IMR-90 (cell line): ENCODE measurements around the gene ADORA2A. TPM values are rescaled to one million over a fixed set of nuclear protein-coding genes. Genes with fewer than 3 reads are reported as not detected.

Experiments used
- ATAC-seq: fragments of 200-7000 bp; cut with Tn5 transposase; 2 replicates; pipeline ENCODE4 v1.9.1; 2020; ENCODE audit warnings: low read depth, mild to moderate bottlenecking, moderate library complexity
- BruUV-seq: library from RNA; stranded (reverse); fragments of 400-500 nt; replicated peaks from 2 replicates; lab custom pipeline; 2021; lab: Mats Ljungman, UMichigan
- CTCF ChIA-PET: fragments of 300-600 bp; formaldehyde crosslinking; extraction: SDS; loops from one replicate; lab custom pipeline; 2021; ENCODE audit warnings: antibody characterized with exemption; lab: Yijun Ruan, JAX
- POLR2A ChIA-PET: fragments of 300-600 bp; sonication (Branson Sonifier 250); formaldehyde crosslinking; loops from one replicate; lab custom pipeline; 2022; ENCODE audit warnings: antibody characterized with exemption; ENCODE audit not compliant: unreplicated experiment; lab: Charles Lee
- DNase-seq: peaks from one replicate; pipeline ENCODE4 v3.0.0; 2013
- H2AFZ ChIP-seq: replicated peaks from 2 replicates; pipeline ENCODE3; 2013; ENCODE audit warnings: low read length, mild to moderate bottlenecking; ENCODE audit not compliant: poor library complexity
- H2AK5ac ChIP-seq: 2 replicates; pipeline ENCODE4 v1.6.1; 2013; ENCODE audit warnings: low read depth, low read length, inconsistent platforms
- H2AK9ac ChIP-seq: replicated peaks from 2 replicates; pipeline ENCODE3; 2013; ENCODE audit warnings: mild to moderate bottlenecking, low read depth, low read length, moderate library complexity; ENCODE audit not compliant: poor library complexity
- H2BK120ac ChIP-seq: 2 replicates; pipeline ENCODE4 v1.6.1; 2013; ENCODE audit warnings: low read depth, low read length, inconsistent platforms
- H2BK15ac ChIP-seq: 3 replicates; pipeline ENCODE4 v1.6.1; 2013; ENCODE audit warnings: low read depth, low read length, inconsistent platforms
- H2BK20ac ChIP-seq: 2 replicates; pipeline ENCODE4 v1.6.1; 2013; ENCODE audit warnings: low read depth, mild to moderate bottlenecking, inconsistent platforms, low read length, moderate library complexity
- H2BK5ac ChIP-seq: 2 replicates; pipeline ENCODE4 v1.6.1; 2013; ENCODE audit warnings: mild to moderate bottlenecking, low read depth, low read length, inconsistent platforms; ENCODE audit not compliant: poor library complexity, severe bottlenecking
- H3K14ac ChIP-seq: replicated peaks from 2 replicates; pipeline ENCODE4 v1.6.1; 2013; ENCODE audit warnings: low read depth, low read length, inconsistent platforms
- H3K18ac ChIP-seq: 2 replicates; pipeline ENCODE4 v1.6.1; 2013; ENCODE audit warnings: low read depth, low read length, control low read depth
- H3K23ac ChIP-seq: 2 replicates; pipeline ENCODE4 v1.6.1; 2013; ENCODE audit warnings: low read depth, low read length, inconsistent platforms
- H3K27ac ChIP-seq: 2 replicates; pipeline ENCODE4 v1.5.1; 2013; ENCODE audit warnings: mild to moderate bottlenecking, control low read depth, low read length; ENCODE audit not compliant: insufficient read depth
- H3K27me3 ChIP-seq: 2 replicates; pipeline ENCODE4 v1.6.1; 2013; ENCODE audit warnings: low read length; ENCODE audit not compliant: control insufficient read depth, insufficient read depth
- H3K36me3 ChIP-seq: 2 replicates; pipeline ENCODE4 v1.6.1; 2013; ENCODE audit warnings: low read length, mixed read lengths; ENCODE audit not compliant: control insufficient read depth, insufficient read depth
- H3K4ac ChIP-seq: 2 replicates; pipeline ENCODE4 v1.6.1; 2013; ENCODE audit warnings: low read depth, low read length, inconsistent platforms
- H3K4me1 ChIP-seq: 2 replicates; pipeline ENCODE4 v1.6.1; 2013; ENCODE audit warnings: low read length, mixed read lengths; ENCODE audit not compliant: control insufficient read depth, insufficient read depth
- H3K4me2 ChIP-seq: 2 replicates; pipeline ENCODE4 v1.6.1; 2013; ENCODE audit warnings: low read depth, mild to moderate bottlenecking, control low read depth, low read length, moderate library complexity
- H3K4me3 ChIP-seq: 2 replicates; pipeline ENCODE4 v1.5.1; 2013; ENCODE audit warnings: low read depth, mild to moderate bottlenecking, control low read depth, low read length, moderate library complexity; ENCODE audit not compliant: insufficient read depth
- H3K56ac ChIP-seq: 2 replicates; pipeline ENCODE4 v1.6.1; 2013; ENCODE audit warnings: low read length, inconsistent platforms; ENCODE audit not compliant: insufficient read depth; ENCODE audit errors: extremely low read depth
- H3K79me1 ChIP-seq, 2 experiments: 2 replicates each; pipeline ENCODE4 v1.6.1; 2013; ENCODE audit warnings: low read length in 2 of 2, inconsistent platforms in 1 of 2, low read depth in 1 of 2
- H3K9ac ChIP-seq: 2 replicates; pipeline ENCODE4 v1.6.1; 2013; ENCODE audit warnings: low read depth, low read length, control low read depth
- H3K9me1 ChIP-seq: 2 replicates; pipeline ENCODE4 v1.6.1; 2013; ENCODE audit warnings: low read length, inconsistent platforms; ENCODE audit not compliant: insufficient read depth
- H3K9me3 ChIP-seq: 2 replicates; pipeline ENCODE4 v1.6.1; 2013; ENCODE audit warnings: low read length; ENCODE audit not compliant: control insufficient read depth, insufficient read depth
- H4K20me1 ChIP-seq: 2 replicates; pipeline ENCODE4 v1.6.1; 2013; ENCODE audit warnings: low read length, inconsistent platforms; ENCODE audit not compliant: insufficient read depth
- H4K5ac ChIP-seq: 2 replicates; pipeline ENCODE4 v1.6.1; 2013; ENCODE audit warnings: mild to moderate bottlenecking, low read depth, low read length, control low read depth
- H4K8ac ChIP-seq, 2 experiments: 2 replicates each; pipeline ENCODE4 v1.6.1; 2013; ENCODE audit warnings: low read depth in 2 of 2, low read length in 2 of 2, control low read depth in 1 of 2, inconsistent platforms in 1 of 2
- H4K91ac ChIP-seq: 2 replicates; pipeline ENCODE4 v1.6.1; 2013; ENCODE audit warnings: low read depth, low read length, inconsistent platforms; ENCODE audit not compliant: insufficient read depth
- BHLHE40 ChIP-seq: fragments of 150-350 bp; IDR thresholded peaks from 2 replicates; pipeline ENCODE4 v1.6.1; 2016; ENCODE audit warnings: mild to moderate bottlenecking, low read depth, low read length
- CEBPB ChIP-seq: IDR thresholded peaks from 2 replicates; pipeline ENCODE4 v1.6.1; 2012; ENCODE audit warnings: low read depth, low read length, improper control_type of control experiment
- MAZ ChIP-seq: IDR thresholded peaks from 2 replicates; pipeline ENCODE4 v1.6.1; 2012; ENCODE audit warnings: low read depth, mild to moderate bottlenecking, low read length, improper control_type of control experiment, moderate library complexity, borderline replicate concordance
- MXI1 ChIP-seq: IDR thresholded peaks from 2 replicates; pipeline ENCODE4 v1.6.1; 2012; ENCODE audit warnings: low read depth, mild to moderate bottlenecking, low read length, moderate library complexity, borderline replicate concordance
- NFE2L2 ChIP-seq: fragments of 150-350 bp; IDR thresholded peaks from 2 replicates; pipeline ENCODE4 v1.6.1; 2016; ENCODE audit warnings: low read depth, mild to moderate bottlenecking, low read length
- RAD21 ChIP-seq: IDR thresholded peaks from 2 replicates; pipeline ENCODE4 v1.6.1; 2012; ENCODE audit warnings: low read length, improper control_type of control experiment
- RCOR1 ChIP-seq: IDR thresholded peaks from 2 replicates; pipeline ENCODE4 v1.6.1; 2012; ENCODE audit warnings: mild to moderate bottlenecking, low read length, improper control_type of control experiment; ENCODE audit not compliant: insufficient replicate concordance
- RFX5 ChIP-seq: IDR thresholded peaks from 2 replicates; pipeline ENCODE4 v1.8.0; 2012; ENCODE audit warnings: low read depth, mild to moderate bottlenecking, low read length, moderate library complexity
- SMC3 ChIP-seq: fragments of 150-350 bp; IDR thresholded peaks from 2 replicates; pipeline ENCODE4 v1.6.1; 2016; ENCODE audit warnings: low read depth, mild to moderate bottlenecking, antibody characterized with exemption, low read length, moderate library complexity
- whole genome bisulfite sequencing, 2 experiments: methylation state at CpG; one replicate each; pipeline versions ENCODE4 v1.1.5 to v1.1.7; 2013; ENCODE audit warnings: missing lambda C conversion rate in 2 of 2; ENCODE audit not compliant: insufficient read length in 1 of 2; ENCODE audit errors: extremely low coverage in 2 of 2; 5-methylcytosine and 5-hydroxymethylcytosine counted together
- dilution Hi-C: fragments of 300-500 bp; cut with HindIII; formaldehyde crosslinking; loops from one replicate; pipeline ENCODE4 v1.14.3; 2018; ENCODE audit warnings: low sequenced_read_pairs; ENCODE audit not compliant: unreplicated experiment
- in situ Hi-C: fragments of 300-500 bp; cut with MboI; formaldehyde crosslinking; loops from 3 replicates; pipeline ENCODE4 v1.14.3; 2019; ENCODE audit warnings: low sequenced_read_pairs, inconsistent platforms, mixed read lengths
- intact Hi-C: fragments of 100-400 bp; cut with micrococcal nuclease; formaldehyde crosslinking; loops from 2 replicates; pipeline ENCODE4 v1.10.0; 2022
- polyA plus RNA-seq, 3 experiments: library from polyadenylated mRNA; depleted of rRNA; stranded (reverse); fragments of >200 nt; gene quantifications; 2 replicates each; pipeline ENCODE4 v1.2.3, GENCODE V29; 2012; ENCODE audit warnings: low replicate concordance in 1 of 3
- total RNA-seq: library from RNA; depleted of rRNA; stranded (reverse); fragments of >200 nt; gene quantifications from 2 replicates; pipeline ENCODE4 v1.2.3, GENCODE V29; 2012
- TF ChIP-seq, protein P1 (sequence below): fragments of 150-350 bp; IDR thresholded peaks from 2 replicates; pipeline ENCODE4 v1.6.1; 2017; ENCODE audit warnings: mild to moderate bottlenecking, antibody characterized with exemption, low read length, low read depth

Gene ADORA2A
- total and polyA plus RNA-seq, 2 of the 4 experiments (the other 2 are of a cell fraction) = 0.36 to 1.1 TPM

DNA sequence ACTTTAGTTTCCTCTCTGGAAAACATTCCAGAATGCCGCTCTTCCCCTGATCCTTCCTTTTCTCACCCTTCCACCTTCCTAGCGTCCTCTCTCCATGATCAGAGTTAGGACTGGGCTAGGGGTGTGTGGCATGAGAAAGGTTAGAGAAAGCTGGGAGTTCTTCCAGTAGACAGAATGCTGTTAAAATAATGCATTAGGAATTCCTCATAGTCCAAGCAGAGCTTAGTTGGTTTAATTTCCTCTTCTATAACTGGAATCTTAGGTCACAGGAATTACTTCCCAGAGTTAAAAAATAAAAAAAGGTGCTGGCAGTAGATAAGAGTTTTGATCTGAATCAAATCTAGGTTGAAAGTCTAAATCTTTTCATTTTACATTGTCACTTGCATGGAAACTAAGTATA is 37.2 kb upstream of the ADORA2A start:
- Histone ChIP-seq H2AFZ (no peak overlapping the region), H3K14ac (no peak overlapping the region), H3K4me2 (no peak overlapping the region), H3K27me3 (no peaks in the 10 kb centered on the region), H4K20me1 (no peaks in the 10 kb centered on the region), H2BK120ac (no peak overlapping the region), H3K4ac (no peak overlapping the region), H3K27ac (no peak overlapping the region), H2AK9ac (no peak overlapping the region), H2BK5ac (no peak overlapping the region), H3K4me3 (no peak overlapping the region), H3K36me3 (peaks cover 3% of the 10 kb centered on the region), H3K4me1 (peaks cover 16% of the 10 kb centered on the region), H3K79me1 (peaks cover 15 to 55% of the 10 kb centered on the region in 2 experiments), H3K18ac (no peak overlapping the region), H4K91ac (no peak overlapping the region), H3K9me3 (no peaks in the 10 kb centered on the region), H4K5ac (no peak overlapping the region), H3K23ac (no peak overlapping the region), H3K9me1 (peaks cover 8% of the 10 kb centered on the region), H2AK5ac (no peak overlapping the region), H3K9ac (no peak overlapping the region), H4K8ac (peak overlapping the region in 1 of 2 experiments; percentile 42; a peak in 1 of 4 replicates), H3K56ac (no peak overlapping the region), H2BK20ac (no peak overlapping the region), H2BK15ac (no peak overlapping the region)
- no TSS peak for BruUV-seq
- intact Hi-C loops (no loop called here), in situ Hi-C loops (no loop called here), dilution Hi-C loops (no loop called here)
- no CpG with 5 or more reads among the region's 2 CpGs for WGBS, 2 experiments
- CTCF ChIA-PET = interaction anchor here (0.8 kb wide), 1 partner anchor 12 kb away, joined by 3 read pairs; no protein-coding TSS in a partner anchor
- POLR2A ChIA-PET = interaction anchor here (0.6 kb wide), 1 partner anchor 101 kb away, joined by 6 read pairs; no protein-coding TSS in a partner anchor
- DNase-seq (no peak), ATAC-seq (no peak)
- TF ChIP-seq RFX5 = no peak
- TF ChIP-seq BHLHE40 = no peak
- no peak for TF ChIP-seq SMC3
- no peak for TF ChIP-seq MAZ
- TF ChIP-seq, protein P1, sequence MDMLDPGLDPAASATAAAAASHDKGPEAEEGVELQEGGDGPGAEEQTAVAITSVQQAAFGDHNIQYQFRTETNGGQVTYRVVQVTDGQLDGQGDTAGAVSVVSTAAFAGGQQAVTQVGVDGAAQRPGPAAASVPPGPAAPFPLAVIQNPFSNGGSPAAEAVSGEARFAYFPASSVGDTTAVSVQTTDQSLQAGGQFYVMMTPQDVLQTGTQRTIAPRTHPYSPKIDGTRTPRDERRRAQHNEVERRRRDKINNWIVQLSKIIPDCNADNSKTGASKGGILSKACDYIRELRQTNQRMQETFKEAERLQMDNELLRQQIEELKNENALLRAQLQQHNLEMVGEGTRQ = no peak
- TF ChIP-seq NFE2L2 = no peak
- no peak for TF ChIP-seq RCOR1
- no peak for TF ChIP-seq MXI1
- no peak for TF ChIP-seq RAD21
- no peak for TF ChIP-seq CEBPB
